Measurements from ENCODE around the gene CFL2.
A peak's percentile ranks its signal among the peaks of the same experiment; 100 is the strongest.
"Not testable (repeated sequence)": the region's sequence is repeated elsewhere in the genome, so short reads cannot be mapped to it uniquely, and the experiment has no call there.

The CFL2 gene

GRCh38 chr14:34714320-34715126, at the start of gene CFL2:
TSS of gene CFL2 (minus strand) at chr14:34714593. CDS start at chr14:34714540, 53 bp downstream.
- in situ Hi-C loops (cut with MboI; ENCODE audit: low sequenced_read_pairs): loop anchor here (5.0 kb wide), 1 partner anchor 37 kb away; no protein-coding TSS in a partner anchor

GRCh38 chr14:34755215-34755614, 40.8 kb upstream of the CFL2 start:
- Histone ChIP-seq H3K36me3 (replicated peaks) (peaks cover 39% of the 10 kb centered on the region), H3K27me3 (ENCODE audit: low read depth) (no peaks in the 10 kb centered on the region), H3K4me1 (no peaks in the 10 kb centered on the region), H3K4me3 (no peak overlapping the region), H3K9me3 (no peaks in the 10 kb centered on the region)
- in situ Hi-C loops (cut with MboI; ENCODE audit: low sequenced_read_pairs): no loop called here
- DNase-seq (ENCODE audit: low spot score in 2 of 2): no peak

More at GRCh38 chr14:34714320-34715126, at the start of gene CFL2:
- Histone ChIP-seq H3K36me3 (replicated peaks) (peaks cover 20% of the 10 kb centered on the region), H3K27me3 (ENCODE audit: low read depth) (no peaks in the 10 kb centered on the region), H3K9me3 (no peaks in the 10 kb centered on the region), H3K4me1 (peaks cover 26% of the 10 kb centered on the region), H3K4me3 (peak within 1 kb of the TSS; percentile 80)
- DNase-seq (ENCODE audit: low spot score in 2 of 2): peak; percentile 83 to 89

GRCh38 chr14:34754687-34755086, 40.3 kb upstream of the CFL2 start:
- Histone ChIP-seq H3K36me3 (replicated peaks) (peaks cover 34% of the 10 kb centered on the region), H3K4me1 (no peaks in the 10 kb centered on the region), H3K9me3 (no peaks in the 10 kb centered on the region), H3K27me3 (ENCODE audit: low read depth) (no peaks in the 10 kb centered on the region), H3K4me3 (no peak overlapping the region)
- no peak for DNase-seq (ENCODE audit: low spot score in 2 of 2)
- in situ Hi-C loops (cut with MboI; ENCODE audit: low sequenced_read_pairs): no loop called here

GRCh38 chr14:34750670-34751069, 36.3 kb upstream of the CFL2 start:
- Histone ChIP-seq H3K9me3 (no peaks in the 10 kb centered on the region), H3K27me3 (ENCODE audit: low read depth) (no peaks in the 10 kb centered on the region), H3K4me1 (no peaks in the 10 kb centered on the region), H3K4me3 (no peak overlapping the region), H3K36me3 (replicated peaks) (peaks cover 15% of the 10 kb centered on the region)
- DNase-seq (ENCODE audit: low spot score in 2 of 2): no peak
- in situ Hi-C loops (cut with MboI; ENCODE audit: low sequenced_read_pairs): no loop called here

GRCh38 chr14:34750233-34750632, 35.8 kb upstream of the CFL2 start:
- no peak overlapping the region for H3K4me3 ChIP-seq
- no peaks in the 10 kb centered on the region for H3K9me3 ChIP-seq
- no peaks in the 10 kb centered on the region for H3K4me1 ChIP-seq
- peaks cover 12% of the 10 kb centered on the region for H3K36me3 ChIP-seq (replicated peaks)
- in situ Hi-C loops (cut with MboI; ENCODE audit: low sequenced_read_pairs): no loop called here
- H3K27me3 ChIP-seq (ENCODE audit: low read depth): no peaks in the 10 kb centered on the region
- DNase-seq (ENCODE audit: low spot score in 2 of 2): no peak

GRCh38 chr14:34749408-34749807, 35.0 kb upstream of the CFL2 start:
- Histone ChIP-seq H3K4me1 (no peaks in the 10 kb centered on the region), H3K4me3 (no peak overlapping the region), H3K36me3 (replicated peaks) (peaks cover 6% of the 10 kb centered on the region), H3K9me3 (no peaks in the 10 kb centered on the region), H3K27me3 (ENCODE audit: low read depth) (no peaks in the 10 kb centered on the region)
- no peak for DNase-seq (ENCODE audit: low spot score in 2 of 2)
- in situ Hi-C loops (cut with MboI; ENCODE audit: low sequenced_read_pairs): no loop called here

GRCh38 chr14:34742270-34743115, 28.1 kb upstream of the CFL2 start:
- H3K9me3 ChIP-seq: no peaks in the 10 kb centered on the region
- H3K4me3 ChIP-seq: no peak overlapping the region
- H3K36me3 ChIP-seq (replicated peaks): no peaks in the 10 kb centered on the region
- DNase-seq (ENCODE audit: low spot score in 2 of 2): no peak
- H3K27me3 ChIP-seq (ENCODE audit: low read depth): no peaks in the 10 kb centered on the region
- in situ Hi-C loops (cut with MboI; ENCODE audit: low sequenced_read_pairs): no loop called here
- no peaks in the 10 kb centered on the region for H3K4me1 ChIP-seq

GRCh38 chr14:34741840-34742239, 27.4 kb upstream of the CFL2 start:
- Histone ChIP-seq H3K4me1 (no peaks in the 10 kb centered on the region), H3K9me3 (no peaks in the 10 kb centered on the region), H3K36me3 (replicated peaks) (no peaks in the 10 kb centered on the region), H3K4me3 (no peak overlapping the region), H3K27me3 (ENCODE audit: low read depth) (no peaks in the 10 kb centered on the region)
- in situ Hi-C loops (cut with MboI; ENCODE audit: low sequenced_read_pairs): no loop called here
- DNase-seq (ENCODE audit: low spot score in 2 of 2): no peak

- in situ Hi-C loops (cut with MboI; ENCODE audit: low sequenced_read_pairs); H3K36me3 ChIP-seq (replicated peaks); H3K4me1 ChIP-seq; H3K9me3 ChIP-seq; DNase-seq (ENCODE audit: low spot score in 2 of 2); H3K4me3 ChIP-seq; H3K27me3 ChIP-seq (ENCODE audit: low read depth): not testable (repeated sequence)
These were observed 25.7 kb upstream of the CFL2 start for GRCh38 chr14:34740139-34740538.

- H3K4me1 ChIP-seq; in situ Hi-C loops (cut with MboI; ENCODE audit: low sequenced_read_pairs); H3K9me3 ChIP-seq; H3K36me3 ChIP-seq (replicated peaks); H3K27me3 ChIP-seq (ENCODE audit: low read depth); H3K4me3 ChIP-seq; DNase-seq (ENCODE audit: low spot score in 2 of 2): not testable (repeated sequence)
These were observed 22.7 kb upstream of the CFL2 start for GRCh38 chr14:34737079-34737478.

GRCh38 chr14:34733245-34733644, 18.9 kb upstream of the CFL2 start:
- Histone ChIP-seq H3K4me3 (no peak overlapping the region), H3K9me3 (no peaks in the 10 kb centered on the region), H3K36me3 (replicated peaks) (no peaks in the 10 kb centered on the region), H3K4me1 (peaks cover 9% of the 10 kb centered on the region), H3K27me3 (ENCODE audit: low read depth) (no peaks in the 10 kb centered on the region)
- in situ Hi-C loops (cut with MboI; ENCODE audit: low sequenced_read_pairs): no loop called here
- no peak for DNase-seq (ENCODE audit: low spot score in 2 of 2)

- in situ Hi-C loops (cut with MboI; ENCODE audit: low sequenced_read_pairs): no loop called here
- H3K4me3 ChIP-seq: no peak overlapping the region
- H3K9me3 ChIP-seq: no peaks in the 10 kb centered on the region
- H3K36me3 ChIP-seq (replicated peaks): no peaks in the 10 kb centered on the region
- DNase-seq (ENCODE audit: low spot score in 2 of 2): no peak
- no peaks in the 10 kb centered on the region for H3K27me3 ChIP-seq (ENCODE audit: low read depth)
- H3K4me1 ChIP-seq: peaks cover 9% of the 10 kb centered on the region
These were observed 18.4 kb upstream of the CFL2 start for GRCh38 chr14:34732802-34733201.

GRCh38 chr14:34723867-34724266, 9.5 kb upstream of the CFL2 start:
- Histone ChIP-seq H3K4me3 (no peak overlapping the region), H3K4me1 (peaks cover 3% of the 10 kb centered on the region), H3K27me3 (ENCODE audit: low read depth) (no peaks in the 10 kb centered on the region), H3K36me3 (replicated peaks) (no peaks in the 10 kb centered on the region), H3K9me3 (no peaks in the 10 kb centered on the region)
- no peak for DNase-seq (ENCODE audit: low spot score in 2 of 2)
- in situ Hi-C loops (cut with MboI; ENCODE audit: low sequenced_read_pairs): no loop called here

All from HAP-1 (cell line).